ENCODE results near the gene FBXL14. TPM values are rescaled to one million over a fixed set of nuclear protein-coding genes. Genes with fewer than 3 reads are reported as not detected.
"Not testable (repeated sequence)": the region's sequence is repeated elsewhere in the genome, so short reads cannot be mapped to it uniquely, and the experiment has no call there.

The FBXL14 gene
- total RNA-seq, 1 experiment from 2014 or later: 5.0 TPM

- DNase-seq (ENCODE audit: low spot score): no peak
Measured at GRCh38 chr12:1619587-1619986, 25.2 kb upstream of the FBXL14 start.

GRCh38 chr12:1619159-1619558 is 24.8 kb upstream of the FBXL14 start:
- no peak for DNase-seq (ENCODE audit: low spot score)

- DNase-seq (ENCODE audit: low spot score): no peak
Measured at GRCh38 chr12:1618489-1618888, 24.1 kb upstream of the FBXL14 start.

GRCh38 chr12:1616233-1617066 is 22.1 kb upstream of the FBXL14 start:
- DNase-seq (ENCODE audit: low spot score): no peak

- DNase-seq (ENCODE audit: low spot score): no peak
Measured at GRCh38 chr12:1614360-1614759, 20.0 kb upstream of the FBXL14 start.

GRCh38 chr12:1613860-1614259 is 19.5 kb upstream of the FBXL14 start:
- DNase-seq (ENCODE audit: low spot score): no peak

GRCh38 chr12:1611803-1612572 is 17.6 kb upstream of the FBXL14 start:
- DNase-seq (ENCODE audit: low spot score): peak; percentile 51

- DNase-seq (ENCODE audit: low spot score): no peak
Measured at GRCh38 chr12:1610072-1610643, 15.8 kb upstream of the FBXL14 start.

- no peak for DNase-seq (ENCODE audit: low spot score)
Measured at GRCh38 chr12:1608713-1609119, 14.3 kb upstream of the FBXL14 start.

GRCh38 chr12:1607940-1608712 is 13.7 kb upstream of the FBXL14 start:
- no peak for DNase-seq (ENCODE audit: low spot score)

GRCh38 chr12:1606021-1606622 is 11.7 kb upstream of the FBXL14 start:
- peak; percentile 75 for DNase-seq (ENCODE audit: low spot score)

GRCh38 chr12:1605129-1606020 is 11.0 kb upstream of the FBXL14 start:
- peak; percentile 73 for DNase-seq (ENCODE audit: low spot score)

GRCh38 chr12:1604464-1604863 is 10.1 kb upstream of the FBXL14 start:
- no peak for DNase-seq (ENCODE audit: low spot score)

- DNase-seq (ENCODE audit: low spot score): no peak
Measured at GRCh38 chr12:1603269-1603993, 9.1 kb upstream of the FBXL14 start.

GRCh38 chr12:1602706-1603105 is 8.3 kb upstream of the FBXL14 start:
- not testable (repeated sequence) for DNase-seq (ENCODE audit: low spot score)

GRCh38 chr12:1598757-1599156 is 4.4 kb upstream of the FBXL14 start:
- DNase-seq (ENCODE audit: low spot score): no peak

GRCh38 chr12:1595690-1596347 is 1.4 kb upstream of the FBXL14 start:
- DNase-seq (ENCODE audit: low spot score): no peak

- DNase-seq (ENCODE audit: low spot score): no peak
Measured at GRCh38 chr12:1595026-1595561, 713 bp upstream of the FBXL14 start.

- no peak for DNase-seq (ENCODE audit: low spot score)
Measured at GRCh38 chr12:1594006-1594260, 448 bp downstream of the FBXL14 start.
